Stimulated activated naive CD4-positive, alpha-beta T cell (primary cell): ENCODE measurements around the gene FAM240A.

Experiments used
- DNase-seq, 6 experiments: peaks; one replicate each; lab custom pipeline; 2025; lab: John Stamatoyannopoulos, UW

The FAM240A gene

GRCh38 chr3:46626039-46626438 lies 13.7 kb downstream of the FAM240A start:
- no peak for DNase-seq

GRCh38 chr3:46627078-46627477 lies 14.8 kb downstream of the FAM240A start:
- no peak for DNase-seq

GRCh38 chr3:46628901-46629369 lies 16.6 kb downstream of the FAM240A start:
- peak in 3 of 6 experiments; percentile 5 to 46 (median 6) for DNase-seq

GRCh38 chr3:46629551-46630517 lies 17.5 kb downstream of the FAM240A start:
- DNase-seq: peak; percentile 57 to 80 (median 75)

GRCh38 chr3:46632792-46633191 lies 20.5 kb downstream of the FAM240A start:
- DNase-seq: no peak

- DNase-seq: no peak
Measured at GRCh38 chr3:46634856-46635255, 22.5 kb downstream of the FAM240A start.

- DNase-seq: no peak
Measured at GRCh38 chr3:46639221-46639620, 26.9 kb downstream of the FAM240A start.

GRCh38 chr3:46640927-46641326 lies 28.6 kb downstream of the FAM240A start:
- DNase-seq: no peak

GRCh38 chr3:46642971-46643370 lies 30.6 kb downstream of the FAM240A start:
- no peak for DNase-seq

- no peak for DNase-seq
Measured at GRCh38 chr3:46643701-46644100, 31.4 kb downstream of the FAM240A start.

- DNase-seq: no peak
Measured at GRCh38 chr3:46646700-46647099, 34.4 kb downstream of the FAM240A start.

GRCh38 chr3:46648096-46648495 lies 35.8 kb downstream of the FAM240A start:
- DNase-seq: no peak

- DNase-seq: no peak
Measured at GRCh38 chr3:46649436-46649835, 37.1 kb downstream of the FAM240A start.

GRCh38 chr3:46651084-46651483 lies 38.8 kb downstream of the FAM240A start:
- no peak for DNase-seq

- no peak for DNase-seq
Measured at GRCh38 chr3:46655271-46655670, 42.9 kb downstream of the FAM240A start.

GRCh38 chr3:46656778-46657556 lies 44.6 kb downstream of the FAM240A start:
- no peak for DNase-seq

GRCh38 chr3:46659285-46659684 lies 47.0 kb downstream of the FAM240A start:
- no peak for DNase-seq

GRCh38 chr3:46660003-46660402 lies 47.7 kb downstream of the FAM240A start:
- no peak for DNase-seq

GRCh38 chr3:46660543-46661523 lies 48.5 kb downstream of the FAM240A start:
- no peak for DNase-seq

- DNase-seq: no peak
Measured at GRCh38 chr3:46661776-46662766, 49.7 kb downstream of the FAM240A start.
